Measurements from ENCODE around the gene POLE3.
"Not testable (repeated sequence)": the region's sequence is repeated elsewhere in the genome, so short reads cannot be mapped to it uniquely, and the experiment has no call there.

POLE3 gene

DNA sequence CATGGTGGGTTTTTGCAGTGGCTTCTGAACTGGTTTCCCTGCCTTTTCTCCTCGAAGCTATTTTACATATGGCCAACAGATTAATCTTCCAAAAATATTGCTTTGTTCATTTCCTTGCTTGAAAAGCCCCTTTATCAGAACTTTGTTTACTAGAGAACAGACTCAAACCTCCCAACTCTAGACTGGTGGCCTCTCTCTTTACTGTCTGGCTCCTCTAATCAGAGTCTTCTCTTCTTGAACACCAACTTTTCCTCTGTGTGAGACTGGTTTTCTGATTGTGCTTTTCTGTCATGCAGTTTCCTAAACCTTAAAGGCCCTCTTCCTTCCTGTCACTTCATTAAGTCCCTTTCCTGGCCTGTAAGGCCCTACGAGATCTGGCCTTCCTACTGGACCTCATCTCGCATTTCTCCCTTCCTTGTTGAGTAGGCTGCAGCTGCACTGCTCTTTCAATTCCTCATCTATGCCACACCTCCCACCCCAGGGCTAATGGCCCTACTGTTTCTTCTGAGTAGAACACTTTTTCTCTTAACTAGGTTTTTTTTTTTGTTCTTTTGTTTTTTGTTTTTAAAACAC, 5.8 kb upstream of the POLE3 start:
- Histone ChIP-seq H4K91ac (ENCODE audit: low read depth, low read length) (no peak overlapping the region), H2BK120ac (ENCODE audit: insufficient read depth, low read length, poor library complexity) (no peak overlapping the region), H3K79me1 (ENCODE audit: low read length) (no peaks in the 10 kb centered on the region), H2AK5ac (ENCODE audit: low read length) (no peak overlapping the region), H3K4me1 (ENCODE audit: control insufficient read depth in 1 of 2, insufficient read depth in 2 of 2, low read length in 2 of 2) (no peaks in the 10 kb centered on the region), H2BK12ac (ENCODE audit: low read length) (no peak overlapping the region), H3K4ac (ENCODE audit: low read depth, low read length) (no peak overlapping the region), H3K23ac (ENCODE audit: low read length) (no peak overlapping the region), H3K4me3 (ENCODE audit: low read depth, low read length) (no peak overlapping the region), H4K8ac (ENCODE audit: low read depth, low read length) (no peak overlapping the region), H3K18ac (ENCODE audit: low read length) (no peak overlapping the region), H3K9me3 (ENCODE audit: insufficient read depth, low read depth, low read length) (no peaks in the 10 kb centered on the region), H3K9ac (ENCODE audit: low read length) (no peak overlapping the region), H3K27ac (ENCODE audit: low read depth, low read length) (no peak overlapping the region), H4K12ac (ENCODE audit: low read depth, low read length) (no peak overlapping the region), H2BK5ac (ENCODE audit: low read depth, low read length, poor library complexity) (no peak overlapping the region), H3K27me3 (ENCODE audit: insufficient read depth, low read length) (no peaks in the 10 kb centered on the region), H2AFZ (ENCODE audit: insufficient read depth, low read length, poor library complexity) (no peak overlapping the region), H3K14ac (ENCODE audit: low read length) (no peak overlapping the region), H3K36me3 (ENCODE audit: control insufficient read depth in 1 of 2, insufficient read depth in 2 of 2, low read length in 2 of 2) (no peaks in the 10 kb centered on the region), H3K79me2 (ENCODE audit: control insufficient read depth, insufficient read depth, low read length, poor library complexity) (no peaks in the 10 kb centered on the region), H3K4me2 (ENCODE audit: low read length) (no peak overlapping the region)
- WGBS (ENCODE audit: extremely low coverage, insufficient coverage, insufficient read length), result no CpG with 5 or more reads among the region's 3 CpGs
- DNase-seq, result no peak

GRCh38 chr9:113409883-113410206, 630 bp downstream of the POLE3 start:
- peak overlapping the region; percentile 53 for H2AFZ ChIP-seq (ENCODE audit: insufficient read depth, low read length, poor library complexity)
- DNase-seq, result no peak

GRCh38 chr9:113409481-113409880, 994 bp downstream of the POLE3 start:
- no peaks in the 10 kb centered on the region for H3K9me3 ChIP-seq (ENCODE audit: insufficient read depth, low read depth, low read length)
- no peak overlapping the region for H2AFZ ChIP-seq (ENCODE audit: insufficient read depth, low read length, poor library complexity)
- H3K27ac ChIP-seq (ENCODE audit: low read depth, low read length), result no peak overlapping the region
- no peak overlapping the region for H2AK5ac ChIP-seq (ENCODE audit: low read length)
- no peaks in the 10 kb centered on the region for H3K27me3 ChIP-seq (ENCODE audit: insufficient read depth, low read length)
- no peak overlapping the region for H2BK120ac ChIP-seq (ENCODE audit: insufficient read depth, low read length, poor library complexity)
- peak overlapping the region; percentile 98 for H3K4me2 ChIP-seq (ENCODE audit: low read length)
- H4K91ac ChIP-seq (ENCODE audit: low read depth, low read length), result no peak overlapping the region
- no peak overlapping the region for H2BK5ac ChIP-seq (ENCODE audit: low read depth, low read length, poor library complexity)
- peaks cover 10% of the 10 kb centered on the region for H3K79me2 ChIP-seq (ENCODE audit: control insufficient read depth, insufficient read depth, low read length, poor library complexity)
- peaks cover 4 to 18% of the 10 kb centered on the region in 2 experiments for H3K36me3 ChIP-seq (ENCODE audit: control insufficient read depth in 1 of 2, insufficient read depth in 2 of 2, low read length in 2 of 2)
- H3K23ac ChIP-seq (ENCODE audit: low read length), result no peak overlapping the region
- H2BK12ac ChIP-seq (ENCODE audit: low read length), result no peak overlapping the region
- H3K4me1 ChIP-seq (ENCODE audit: control insufficient read depth in 1 of 2, insufficient read depth in 2 of 2, low read length in 2 of 2), result peaks cover 3 to 4% of the 10 kb centered on the region in 2 experiments
- no peak for DNase-seq
- peak overlapping the region; percentile 86 for H3K4me3 ChIP-seq (ENCODE audit: low read depth, low read length)
- H3K14ac ChIP-seq (ENCODE audit: low read length), result no peak overlapping the region
- no peak overlapping the region for H4K12ac ChIP-seq (ENCODE audit: low read depth, low read length)
- peak overlapping the region; percentile 67 for H3K4ac ChIP-seq (ENCODE audit: low read depth, low read length)
- no peak overlapping the region for H3K18ac ChIP-seq (ENCODE audit: low read length)
- peaks cover 6% of the 10 kb centered on the region for H3K79me1 ChIP-seq (ENCODE audit: low read length)
- WGBS (ENCODE audit: extremely low coverage, insufficient coverage, insufficient read length), result no CpG with 5 or more reads among the region's 10 CpGs
- peak overlapping the region; percentile 90 for H3K9ac ChIP-seq (ENCODE audit: low read length)
- H4K8ac ChIP-seq (ENCODE audit: low read depth, low read length), result peak overlapping the region; percentile 39

More at GRCh38 chr9:113409883-113410206, 630 bp downstream of the POLE3 start:
- Histone ChIP-seq H3K9ac (ENCODE audit: low read length) (peak overlapping the region; percentile 90), H2BK5ac (ENCODE audit: low read depth, low read length, poor library complexity) (peak overlapping the region; percentile 28), H3K36me3 (ENCODE audit: control insufficient read depth in 1 of 2, insufficient read depth in 2 of 2, low read length in 2 of 2) (peaks cover 4 to 18% of the 10 kb centered on the region in 2 experiments), H3K23ac (ENCODE audit: low read length) (no peak overlapping the region), H4K8ac (ENCODE audit: low read depth, low read length) (peak overlapping the region; percentile 92), H2BK12ac (ENCODE audit: low read length) (no peak overlapping the region), H3K27me3 (ENCODE audit: insufficient read depth, low read length) (no peaks in the 10 kb centered on the region), H3K9me3 (ENCODE audit: insufficient read depth, low read depth, low read length) (no peaks in the 10 kb centered on the region), H4K12ac (ENCODE audit: low read depth, low read length) (peak overlapping the region; percentile 62), H3K4ac (ENCODE audit: low read depth, low read length) (peak overlapping the region; percentile 67), H3K79me1 (ENCODE audit: low read length) (peaks cover 6% of the 10 kb centered on the region), H2AK5ac (ENCODE audit: low read length) (peak overlapping the region; percentile 6), H3K4me1 (ENCODE audit: control insufficient read depth in 1 of 2, insufficient read depth in 2 of 2, low read length in 2 of 2) (peaks cover 3 to 4% of the 10 kb centered on the region in 2 experiments), H3K27ac (ENCODE audit: low read depth, low read length) (peak overlapping the region; percentile 59), H3K18ac (ENCODE audit: low read length) (peak overlapping the region; percentile 85), H3K4me3 (ENCODE audit: low read depth, low read length) (peak overlapping the region; percentile 86), H4K91ac (ENCODE audit: low read depth, low read length) (peak overlapping the region; percentile 97), H3K14ac (ENCODE audit: low read length) (peak overlapping the region; percentile 49), H3K79me2 (ENCODE audit: control insufficient read depth, insufficient read depth, low read length, poor library complexity) (peaks cover 10% of the 10 kb centered on the region), H3K4me2 (ENCODE audit: low read length) (peak overlapping the region; percentile 98), H2BK120ac (ENCODE audit: insufficient read depth, low read length, poor library complexity) (peak overlapping the region; percentile 95)
- no CpG with 5 or more reads among the region's 20 CpGs for WGBS (ENCODE audit: extremely low coverage, insufficient coverage, insufficient read length)

GRCh38 chr9:113406873-113407511, 3.5 kb downstream of the POLE3 start:
- H3K9ac ChIP-seq (ENCODE audit: low read length); H2AK5ac ChIP-seq (ENCODE audit: low read length); H4K8ac ChIP-seq (ENCODE audit: low read depth, low read length); H2BK5ac ChIP-seq (ENCODE audit: low read depth, low read length, poor library complexity); H3K18ac ChIP-seq (ENCODE audit: low read length); H3K27me3 ChIP-seq (ENCODE audit: insufficient read depth, low read length); H4K12ac ChIP-seq (ENCODE audit: low read depth, low read length); H3K4me3 ChIP-seq (ENCODE audit: low read depth, low read length); H3K27ac ChIP-seq (ENCODE audit: low read depth, low read length); H3K14ac ChIP-seq (ENCODE audit: low read length); H3K4me1 ChIP-seq (ENCODE audit: control insufficient read depth in 1 of 2, insufficient read depth in 2 of 2, low read length in 2 of 2); H2AFZ ChIP-seq (ENCODE audit: insufficient read depth, low read length, poor library complexity); H3K4me2 ChIP-seq (ENCODE audit: low read length); H3K4ac ChIP-seq (ENCODE audit: low read depth, low read length); H2BK12ac ChIP-seq (ENCODE audit: low read length); H4K91ac ChIP-seq (ENCODE audit: low read depth, low read length); H3K23ac ChIP-seq (ENCODE audit: low read length); H3K79me1 ChIP-seq (ENCODE audit: low read length); H2BK120ac ChIP-seq (ENCODE audit: insufficient read depth, low read length, poor library complexity); H3K9me3 ChIP-seq (ENCODE audit: insufficient read depth, low read depth, low read length): not testable (repeated sequence)
- Histone ChIP-seq H3K36me3 (ENCODE audit: control insufficient read depth in 1 of 2, insufficient read depth in 2 of 2, low read length in 2 of 2) (peaks cover 4 to 18% of the 10 kb centered on the region in 2 experiments), H3K79me2 (ENCODE audit: control insufficient read depth, insufficient read depth, low read length, poor library complexity) (peaks cover 10% of the 10 kb centered on the region)
- no CpG with 5 or more reads among the region's 7 CpGs for WGBS (ENCODE audit: extremely low coverage, insufficient coverage, insufficient read length)
- peak; percentile 56 to 77 for DNase-seq

Measured in trophoblast cell (in vitro differentiated cells and primary cell).